ENCODE data around the gene LPAR5. TPM values are rescaled to one million over a fixed set of nuclear protein-coding genes. Genes with fewer than 3 reads are reported as not detected.

The LPAR5 gene
- total and polyA plus RNA-seq, 2 donors from 2014 or later: 0.97 to 4.9 TPM

GRCh38 chr12:6620137-6620884, 15.4 kb downstream of the LPAR5 start:
- H3K4me1 ChIP-seq (ENCODE audit: control insufficient read depth in 2 of 3, insufficient read depth in 2 of 3, low read depth in 1 of 3, low read length in 3 of 3): peaks cover 0 to 8% (median 0%) of the 10 kb centered on the region in 3 donors
- no peaks in the 10 kb centered on the region for H3K9me3 ChIP-seq (ENCODE audit: control insufficient read depth in 2 of 3, insufficient read depth in 1 of 3, low read length in 3 of 3)
- no peak overlapping the region for H3K4me3 ChIP-seq (ENCODE audit: low read length in 3 of 3)
- H3K27me3 ChIP-seq (ENCODE audit: control insufficient read depth, insufficient read depth, low read length): no peaks in the 10 kb centered on the region
- DNase-seq (peak; percentile 75 to 92 (median 90)), FAIRE-seq (no peak)
- H3K36me3 ChIP-seq (ENCODE audit: control insufficient read depth in 2 of 3, insufficient read depth in 3 of 3, low read length in 3 of 3): no peaks in the 10 kb centered on the region
- H3K27ac ChIP-seq (ENCODE audit: low read depth in 2 of 2, low read length in 2 of 2): no peak overlapping the region
- peak overlapping the region in 1 of 3 donors; percentile 12 for H3K9ac ChIP-seq (ENCODE audit: low read length in 3 of 3)
- peak; percentile 55 for TF ChIP-seq CTCF (IDR thresholded peaks at IDR 0.05; ENCODE audit: borderline replicate concordance, extremely low read depth, insufficient read depth)
- intact Hi-C loops (cut with DNase I): no loop called here

DNA sequence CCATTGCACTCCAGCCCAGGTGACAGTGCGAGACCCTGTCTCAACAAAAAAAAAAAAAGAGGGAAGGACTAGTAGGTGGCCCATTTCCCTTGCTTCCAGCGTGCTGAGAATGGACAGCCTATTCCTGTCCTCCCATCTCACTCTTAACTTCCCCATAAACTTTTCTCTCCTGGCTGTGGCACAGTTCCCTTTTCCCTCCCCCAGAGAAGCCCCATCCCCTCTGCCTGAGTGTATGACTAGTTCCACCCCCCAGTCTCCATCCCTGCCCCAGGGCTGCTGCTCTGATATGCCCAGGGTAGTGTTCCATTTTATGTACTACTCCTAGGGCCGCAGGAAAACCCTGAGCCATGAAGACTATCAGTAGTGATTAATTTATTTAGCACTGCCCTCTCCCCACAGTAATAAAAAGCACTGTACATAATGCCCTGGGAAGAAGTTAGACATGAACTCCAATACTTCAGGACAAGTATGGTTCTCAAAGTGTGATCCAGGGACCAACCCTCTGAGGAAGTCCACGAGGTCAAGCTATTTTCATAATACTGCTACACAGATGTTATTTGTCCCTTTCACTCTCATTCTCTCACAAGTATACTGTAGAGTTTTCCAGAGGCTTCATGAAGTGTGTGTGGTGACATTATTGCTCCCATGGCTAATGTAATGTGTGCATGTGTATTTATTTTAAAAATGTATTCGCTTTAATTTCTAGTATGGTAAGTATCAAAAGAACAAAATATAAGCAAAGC, 17.1 kb downstream of the LPAR5 start:
- no peak for FAIRE-seq
- H3K27ac ChIP-seq (ENCODE audit: low read depth in 2 of 2, low read length in 2 of 2): no peak overlapping the region

DNA sequence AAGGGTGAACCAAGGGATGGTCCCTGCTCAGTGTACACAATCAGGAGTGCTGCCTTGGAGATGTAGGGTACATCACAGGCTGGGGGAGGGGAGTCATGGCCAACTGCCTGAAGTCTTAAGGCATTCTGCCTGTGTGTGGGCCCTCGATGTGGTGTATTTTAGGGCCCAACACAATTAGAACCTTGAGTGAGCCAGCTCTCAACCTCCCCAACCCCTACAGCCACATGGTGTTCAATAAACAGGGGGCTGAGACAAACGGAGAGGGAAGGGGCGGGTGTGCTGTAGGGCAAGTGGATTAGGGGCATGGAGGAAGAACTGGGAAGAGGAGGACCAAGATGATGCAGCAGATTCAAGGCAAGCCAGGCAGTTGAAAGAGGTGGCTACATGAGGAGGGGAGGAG, 20.0 kb downstream of the LPAR5 start:
- H3K36me3 ChIP-seq (ENCODE audit: control insufficient read depth in 2 of 3, insufficient read depth in 3 of 3, low read length in 3 of 3): no peaks in the 10 kb centered on the region
- DNase-seq: no peak
- H3K9ac ChIP-seq (ENCODE audit: low read length in 3 of 3): no peak overlapping the region
- intact Hi-C loops (cut with DNase I): no loop called here
- H3K4me1 ChIP-seq (ENCODE audit: control insufficient read depth in 2 of 3, insufficient read depth in 2 of 3, low read depth in 1 of 3, low read length in 3 of 3): peaks cover 7 to 33% (median 23%) of the 10 kb centered on the region in 3 donors
- no peak for FAIRE-seq
- TF ChIP-seq CTCF (IDR thresholded peaks at IDR 0.05; ENCODE audit: borderline replicate concordance, extremely low read depth, insufficient read depth): no peak
- no peak overlapping the region for H3K27ac ChIP-seq (ENCODE audit: low read depth in 2 of 2, low read length in 2 of 2)
- no peak overlapping the region for H3K4me3 ChIP-seq (ENCODE audit: low read length in 3 of 3)
- H3K27me3 ChIP-seq (ENCODE audit: control insufficient read depth, insufficient read depth, low read length): no peaks in the 10 kb centered on the region
- no peaks in the 10 kb centered on the region for H3K9me3 ChIP-seq (ENCODE audit: control insufficient read depth in 2 of 3, insufficient read depth in 1 of 3, low read length in 3 of 3)

More for the DNA sequence above, 17.1 kb downstream of the LPAR5 start:
- DNase-seq: peak in 1 of 5 donors; percentile 35
- Histone ChIP-seq H3K27me3 (ENCODE audit: control insufficient read depth, insufficient read depth, low read length) (no peaks in the 10 kb centered on the region), H3K36me3 (ENCODE audit: control insufficient read depth in 2 of 3, insufficient read depth in 3 of 3, low read length in 3 of 3) (no peaks in the 10 kb centered on the region), H3K4me3 (ENCODE audit: low read length in 3 of 3) (no peak overlapping the region), H3K4me1 (ENCODE audit: control insufficient read depth in 2 of 3, insufficient read depth in 2 of 3, low read depth in 1 of 3, low read length in 3 of 3) (peaks cover 0 to 13% (median 5%) of the 10 kb centered on the region in 3 donors), H3K9me3 (ENCODE audit: control insufficient read depth in 2 of 3, insufficient read depth in 1 of 3, low read length in 3 of 3) (no peaks in the 10 kb centered on the region), H3K9ac (ENCODE audit: low read length in 3 of 3) (no peak overlapping the region)
- intact Hi-C loops (cut with DNase I): no loop called here
- TF ChIP-seq CTCF (IDR thresholded peaks at IDR 0.05; ENCODE audit: borderline replicate concordance, extremely low read depth, insufficient read depth): no peak

Measured in kidney (tissue), 14 donors.